ENCODE data around the gene DENND5A. TPM values are rescaled to one million over a fixed set of nuclear protein-coding genes. Genes with fewer than 3 reads are reported as not detected.
"Not testable (repeated sequence)": the region's sequence is repeated elsewhere in the genome, so short reads cannot be mapped to it uniquely, and the experiment has no call there.

DENND5A gene
- total RNA-seq, 2 experiments from 2014 or later: 22.0 to 25.2 TPM

GRCh38 chr11:9130297-9130696 lies 134.9 kb downstream of the DENND5A start:
- CTCF ChIA-PET: interaction anchor here (0.6 kb wide), 1 partner anchor 376 kb away, joined by 3 read pairs; no protein-coding TSS in a partner anchor
- POLR2A ChIA-PET: no interaction called here

GRCh38 chr11:9126636-9127035 lies 138.5 kb downstream of the DENND5A start:
- ChIA-PET CTCF (no interaction called here), POLR2A (no interaction called here)

GRCh38 chr11:9125185-9125886 lies 139.8 kb downstream of the DENND5A start:
- ChIA-PET CTCF (no interaction called here), POLR2A (no interaction called here)

- ChIA-PET POLR2A (no interaction called here), CTCF (no interaction called here)
Measured at GRCh38 chr11:9123595-9124304, 141.4 kb downstream of the DENND5A start.

GRCh38 chr11:9121469-9121796 lies 143.7 kb downstream of the DENND5A start:
- CTCF ChIA-PET: no interaction called here
- POLR2A ChIA-PET: no interaction called here

GRCh38 chr11:9120664-9121468 lies 144.3 kb downstream of the DENND5A start:
- CTCF ChIA-PET: no interaction called here
- POLR2A ChIA-PET: no interaction called here

- ChIA-PET POLR2A (no interaction called here), CTCF (no interaction called here)
Measured at GRCh38 chr11:9118277-9118676, 146.9 kb downstream of the DENND5A start.

- ChIA-PET CTCF (no interaction called here), POLR2A (no interaction called here)
Measured at GRCh38 chr11:9112075-9112474, 153.1 kb downstream of the DENND5A start.

- POLR2A ChIA-PET: no interaction called here
Measured at GRCh38 chr11:9109858-9110731, 155.1 kb downstream of the DENND5A start.

GRCh38 chr11:9104580-9104979 lies 160.6 kb downstream of the DENND5A start:
- ChIA-PET POLR2A (no interaction called here), CTCF (no interaction called here)

More at GRCh38 chr11:9109858-9110731, 155.1 kb downstream of the DENND5A start:
- CTCF ChIA-PET: interaction anchor here (0.9 kb wide), 1 partner anchor 94 kb away, joined by 3 read pairs; no protein-coding TSS in a partner anchor

- ChIA-PET CTCF (no interaction called here), POLR2A (no interaction called here)
Measured at GRCh38 chr11:9103542-9104276, 161.4 kb downstream of the DENND5A start.

- CTCF ChIA-PET: no interaction called here
- POLR2A ChIA-PET: no interaction called here
Measured at GRCh38 chr11:9099617-9100016, 165.5 kb downstream of the DENND5A start.

- CTCF ChIA-PET, POLR2A ChIA-PET: not testable (repeated sequence)
Measured at GRCh38 chr11:9098455-9098854, 166.7 kb downstream of the DENND5A start.

GRCh38 chr11:9097186-9097943 lies 167.8 kb downstream of the DENND5A start:
- CTCF ChIA-PET: interaction anchor here (2.1 kb wide), 1 partner anchor 40 kb away, joined by 6 read pairs; no protein-coding TSS in a partner anchor
- POLR2A ChIA-PET: not testable (repeated sequence)

- ChIA-PET POLR2A (no interaction called here), CTCF (interaction anchor here (0.7 to 2.5 kb wide), 3 partner anchors 20 to 81 kb away, joined by 3 to 11 read pairs (median 6); no protein-coding TSS in a partner anchor)
Measured at GRCh38 chr11:9096427-9096826, 168.7 kb downstream of the DENND5A start.

GRCh38 chr11:9095421-9095820 lies 169.7 kb downstream of the DENND5A start:
- ChIA-PET POLR2A (no interaction called here), CTCF (interaction anchor here (1.1 to 2.5 kb wide), 2 partner anchors 42 to 80 kb away, joined by 3 to 11 read pairs; no protein-coding TSS in a partner anchor)

GRCh38 chr11:9094420-9094819 lies 170.7 kb downstream of the DENND5A start:
- ChIA-PET POLR2A (no interaction called here), CTCF (interaction anchor here (2.5 kb wide), 1 partner anchor 79 kb away, joined by 11 read pairs; no protein-coding TSS in a partner anchor)
